ENCODE measurements around the gene NOXO1. TPM values are rescaled to one million over a fixed set of nuclear protein-coding genes. Genes with fewer than 3 reads are reported as not detected.
A peak's percentile ranks its signal among the peaks of the same experiment; 100 is the strongest.

The NOXO1 gene
- polyA plus RNA-seq, 3 donors: 0.09 TPM; not detected in 2

GRCh38 chr16:2003827-2004641 lies 22.8 kb upstream of the NOXO1 start:
- 42% methylated on average over 36 of the region's 36 CpGs for WGBS (ENCODE audit: insufficient coverage)
- Histone ChIP-seq H3K27me3 (ENCODE audit: control insufficient read depth in 2 of 2, insufficient read depth in 2 of 2, low read length in 2 of 2) (no peaks in the 10 kb centered on the region), H3K4me3 (replicated peaks in 1 of 3; ENCODE audit: low read depth in 2 of 3, low read length in 3 of 3) (peak overlapping the region in 1 of 3 experiments; percentile 36), H4K20me1 (ENCODE audit: insufficient read depth, low read length) (peaks cover 67% of the 10 kb centered on the region), H3K4me1 (ENCODE audit: control insufficient read depth in 1 of 2, insufficient read depth in 2 of 2, low read length in 2 of 2) (peaks cover 28 to 51% of the 10 kb centered on the region in 2 donors), H3K27ac (ENCODE audit: low read depth in 1 of 2, low read length in 2 of 2) (no peak overlapping the region), H3K4me2 (replicated peaks; ENCODE audit: extremely low read depth, low read length, poor library complexity, severe bottlenecking) (peak overlapping the region; percentile 48), H2AFZ (ENCODE audit: insufficient read depth, low read depth, low read length, poor library complexity, severe bottlenecking) (no peak overlapping the region), H3K9ac (ENCODE audit: insufficient read depth, low read length, poor library complexity, severe bottlenecking) (no peak overlapping the region), H3K36me3 (replicated peaks in 1 of 2; ENCODE audit: control insufficient read depth in 1 of 2, insufficient read depth in 2 of 2, low read length in 2 of 2) (peaks cover 39 to 44% of the 10 kb centered on the region in 2 donors), H3K9me3 (replicated peaks in 1 of 2; ENCODE audit: control insufficient read depth in 1 of 2, insufficient read depth in 1 of 2, low read length in 2 of 2) (no peaks in the 10 kb centered on the region), H3K79me2 (ENCODE audit: insufficient read depth, low read length) (peaks cover 56% of the 10 kb centered on the region)
- H3K36me3 Mint-ChIP-seq: peaks cover 22 to 43% of the 10 kb centered on the region in 2 donors
- peaks cover 41% of the 10 kb centered on the region for H3K4me1 Mint-ChIP-seq
- no peak overlapping the region for H3K4me3 Mint-ChIP-seq
- intact Hi-C loops (cut with micrococcal nuclease): loop anchor here (10.0 kb wide), 2 partner anchors 241 to 251 kb away; partner anchors contain the start of gene ECI1 (in 1 of the 2)
- peaks cover 0 to 2% (median 0%) of the 10 kb centered on the region in 7 donors for H3K9me3 Mint-ChIP-seq
- peak overlapping the region in 2 of 7 donors; percentile 12 to 77 for H3K27ac Mint-ChIP-seq
- peaks cover 0 to 1% (median 0%) of the 10 kb centered on the region in 3 donors for H3K27me3 Mint-ChIP-seq (ENCODE audit: low read depth in 3 of 3)
- TF ChIP-seq CTCF (IDR thresholded peaks at IDR 0.05): peak; percentile 99
- DNase-seq: peak; percentile 86 to 91 (median 87)

- intact Hi-C loops (cut with micrococcal nuclease): loop anchor here (10.0 kb wide), 2 partner anchors 241 to 251 kb away; partner anchors contain the start of gene ECI1 (in 1 of the 2)
- H3K79me2 ChIP-seq (ENCODE audit: insufficient read depth, low read length): peaks cover 49% of the 10 kb centered on the region
These were observed 22.1 kb upstream of the NOXO1 start for GRCh38 chr16:2003231-2003826.

More at GRCh38 chr16:2003231-2003826, 22.1 kb upstream of the NOXO1 start:
- H3K27me3 ChIP-seq (ENCODE audit: control insufficient read depth in 2 of 2, insufficient read depth in 2 of 2, low read length in 2 of 2): no peaks in the 10 kb centered on the region
- H3K4me1 Mint-ChIP-seq: peaks cover 35% of the 10 kb centered on the region
- H3K4me1 ChIP-seq (ENCODE audit: control insufficient read depth in 1 of 2, insufficient read depth in 2 of 2, low read length in 2 of 2): peaks cover 21 to 44% of the 10 kb centered on the region in 2 donors
- no peak overlapping the region for H2AFZ ChIP-seq (ENCODE audit: insufficient read depth, low read depth, low read length, poor library complexity, severe bottlenecking)
- no peak for DNase-seq
- no peak overlapping the region for H3K4me2 ChIP-seq (replicated peaks; ENCODE audit: extremely low read depth, low read length, poor library complexity, severe bottlenecking)
- H3K36me3 Mint-ChIP-seq: peaks cover 28 to 50% of the 10 kb centered on the region in 2 donors
- no peak overlapping the region for H3K4me3 ChIP-seq (replicated peaks in 1 of 3; ENCODE audit: low read depth in 2 of 3, low read length in 3 of 3)
- H3K9me3 ChIP-seq (replicated peaks in 1 of 2; ENCODE audit: control insufficient read depth in 1 of 2, insufficient read depth in 1 of 2, low read length in 2 of 2): no peaks in the 10 kb centered on the region
- WGBS (ENCODE audit: insufficient coverage): 93% methylated on average over 4 of the region's 8 CpGs
- no peak for TF ChIP-seq CTCF (IDR thresholded peaks at IDR 0.05)
- no peak overlapping the region for H3K4me3 Mint-ChIP-seq
- peaks cover 63% of the 10 kb centered on the region for H4K20me1 ChIP-seq (ENCODE audit: insufficient read depth, low read length)
- H3K9me3 Mint-ChIP-seq: peaks cover 0 to 2% (median 0%) of the 10 kb centered on the region in 7 donors
- H3K27me3 Mint-ChIP-seq (ENCODE audit: low read depth in 3 of 3): peaks cover 0 to 1% (median 0%) of the 10 kb centered on the region in 3 donors
- no peak overlapping the region for H3K27ac Mint-ChIP-seq
- H3K36me3 ChIP-seq (replicated peaks in 1 of 2; ENCODE audit: control insufficient read depth in 1 of 2, insufficient read depth in 2 of 2, low read length in 2 of 2): peaks cover 44 to 51% of the 10 kb centered on the region in 2 donors
- H3K27ac ChIP-seq (ENCODE audit: low read depth in 1 of 2, low read length in 2 of 2): no peak overlapping the region
- no peak overlapping the region for H3K9ac ChIP-seq (ENCODE audit: insufficient read depth, low read length, poor library complexity, severe bottlenecking)
